Stimulated activated CD8-positive, alpha-beta memory T cell treated with anti-CD3 and anti-CD28 coated beads, Interleukin-12 subunit alpha, Interleukin-12 subunit beta, amount 100 ng/mL, for 24 hours (primary cell): ENCODE data around the gene ZNF438.
"Not testable (repeated sequence)": the region's sequence is repeated elsewhere in the genome, so short reads cannot be mapped to it uniquely, and the experiment has no call there.

ENCODE experiments used
- DNase-seq: peaks from one replicate; pipeline ENCODE4 v3.0.0-alpha.2; 2020; ENCODE audit errors: extremely low read depth

Gene ZNF438

DNA sequence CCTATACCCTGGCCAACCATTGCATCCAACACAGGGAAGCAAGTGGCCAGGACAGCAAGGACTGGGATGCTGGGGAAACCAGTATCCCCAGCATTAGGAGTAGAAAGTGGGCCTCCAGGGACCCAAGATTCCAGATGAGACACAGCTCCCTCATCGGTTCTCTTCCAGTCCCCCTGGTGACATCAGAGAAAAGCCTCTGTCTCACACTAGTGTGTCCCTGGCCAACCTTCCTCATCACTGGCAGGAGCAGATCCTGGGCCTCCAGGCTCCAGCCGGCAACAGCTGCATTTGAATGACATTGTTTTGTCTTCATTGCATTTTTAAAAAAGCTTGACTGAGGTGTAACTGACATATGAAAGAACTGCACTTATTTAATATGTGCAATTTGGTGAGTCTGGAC is 224.8 kb downstream of the ZNF438 start:
- DNase-seq = no peak

DNA sequence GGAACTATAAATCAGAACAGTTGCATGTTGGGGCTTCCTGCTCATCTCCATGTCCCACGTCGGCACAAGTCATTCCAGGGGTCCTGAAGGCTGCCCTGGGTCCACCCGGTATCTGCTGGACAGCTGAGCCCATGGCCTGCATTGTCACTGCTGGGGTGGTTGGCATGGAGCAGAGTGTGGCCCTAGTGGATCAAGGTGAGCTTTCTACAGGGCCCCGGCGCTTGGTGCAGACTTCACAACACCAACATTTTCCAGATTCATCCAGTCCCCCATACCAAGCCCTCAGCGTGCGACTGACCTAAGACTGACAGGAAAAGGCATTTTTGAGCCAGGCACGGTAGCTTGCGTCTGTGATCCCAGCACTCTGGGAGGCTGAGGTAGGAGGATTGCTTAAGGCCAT is 226.6 kb downstream of the ZNF438 start:
- no peak for DNase-seq

DNA sequence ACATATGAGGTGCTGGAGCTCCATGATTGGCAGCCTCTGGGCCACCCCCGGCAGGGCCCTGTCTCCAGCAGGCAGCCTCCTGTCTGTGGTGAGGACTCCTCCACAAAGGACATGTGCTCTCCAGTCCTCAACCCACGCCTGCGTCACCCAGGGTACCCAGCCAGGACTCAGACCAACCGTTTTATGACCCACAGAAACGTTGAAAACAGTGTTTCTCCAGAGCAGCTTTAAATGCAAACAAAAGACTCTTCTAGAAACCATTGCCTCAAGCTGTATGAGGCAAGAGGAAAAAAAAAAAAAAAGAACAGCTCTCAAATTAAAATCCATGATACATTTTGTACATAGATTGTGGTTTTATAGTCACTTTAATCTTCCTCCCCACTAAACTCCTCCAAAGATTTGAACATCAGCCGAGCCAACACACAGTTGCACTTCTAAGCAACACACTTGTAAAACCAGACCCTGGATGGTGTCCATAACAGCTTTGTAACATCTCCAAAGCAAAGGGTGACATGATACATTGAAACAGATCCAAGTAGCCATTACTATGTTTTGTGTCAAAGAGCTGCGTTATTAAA is 227.1 kb downstream of the ZNF438 start:
- DNase-seq = no peak

DNA sequence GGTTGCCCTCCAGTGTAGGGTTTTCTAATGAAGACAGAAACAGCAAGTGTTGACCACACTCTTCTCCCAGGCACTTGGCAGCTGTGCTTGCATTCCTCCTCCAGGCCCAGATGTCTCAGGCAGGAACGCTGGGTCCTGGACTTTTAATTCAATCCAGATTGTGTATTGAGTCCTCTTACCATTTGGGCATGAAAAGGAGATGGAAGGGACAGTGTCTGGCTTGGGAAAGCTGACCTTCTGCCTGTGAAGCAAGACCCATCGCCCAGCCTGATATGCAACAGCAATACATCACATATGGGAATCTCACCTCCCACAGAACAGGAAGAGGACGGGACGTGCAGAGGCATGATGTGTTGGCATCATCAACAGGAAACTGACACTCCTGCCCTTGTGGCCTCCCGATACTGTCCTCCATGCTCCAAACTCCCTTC is 227.8 kb downstream of the ZNF438 start:
- DNase-seq = no peak

DNA sequence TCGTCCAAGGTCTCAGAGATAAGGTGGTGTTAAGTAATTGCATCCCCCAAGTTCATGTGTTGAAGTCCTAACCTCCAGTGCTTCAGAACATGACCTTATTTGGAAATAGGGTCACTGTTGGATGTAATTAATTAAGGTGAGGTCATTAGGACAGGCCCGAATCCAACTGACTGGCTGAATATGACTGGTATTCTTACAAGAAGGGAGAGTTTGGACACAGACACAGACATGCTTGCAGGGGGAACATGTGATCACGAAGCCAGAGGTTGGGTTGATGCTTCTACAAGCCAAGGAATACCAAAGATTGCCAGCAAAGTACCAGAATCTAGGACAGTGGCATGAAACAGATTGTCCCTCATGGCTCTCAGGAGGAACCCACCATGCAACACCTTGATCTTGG is 228.6 kb downstream of the ZNF438 start:
- no peak for DNase-seq

GRCh38 chr10:30800368-30800767 is 231.3 kb downstream of the ZNF438 start:
- no peak for DNase-seq

DNA sequence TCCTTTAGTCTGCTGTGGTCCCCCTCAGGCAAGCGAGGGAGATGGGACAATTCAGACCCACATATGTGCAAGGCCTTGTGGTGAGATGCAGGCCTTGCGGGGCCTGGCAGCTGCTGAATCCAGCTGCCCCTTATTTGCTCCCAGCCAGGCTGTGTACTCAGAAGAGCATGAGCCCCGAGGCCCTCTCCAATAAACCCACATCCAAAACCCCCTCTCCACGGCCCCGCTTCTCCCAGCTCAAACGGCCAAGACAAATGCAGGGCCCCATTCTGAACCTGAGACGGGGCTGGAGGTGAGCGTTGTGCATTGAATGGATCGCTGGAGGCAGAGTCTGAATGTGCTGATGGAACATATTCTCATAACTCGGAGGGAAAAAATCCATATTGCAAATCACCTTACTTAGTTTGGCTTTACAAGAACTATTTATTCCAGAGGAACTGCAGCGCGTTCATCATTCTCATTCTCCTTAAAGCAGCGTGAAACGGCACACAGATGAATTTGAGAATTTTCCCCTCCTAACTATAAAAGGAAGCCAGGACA is 232.9 kb downstream of the ZNF438 start:
- DNase-seq = no peak

DNA sequence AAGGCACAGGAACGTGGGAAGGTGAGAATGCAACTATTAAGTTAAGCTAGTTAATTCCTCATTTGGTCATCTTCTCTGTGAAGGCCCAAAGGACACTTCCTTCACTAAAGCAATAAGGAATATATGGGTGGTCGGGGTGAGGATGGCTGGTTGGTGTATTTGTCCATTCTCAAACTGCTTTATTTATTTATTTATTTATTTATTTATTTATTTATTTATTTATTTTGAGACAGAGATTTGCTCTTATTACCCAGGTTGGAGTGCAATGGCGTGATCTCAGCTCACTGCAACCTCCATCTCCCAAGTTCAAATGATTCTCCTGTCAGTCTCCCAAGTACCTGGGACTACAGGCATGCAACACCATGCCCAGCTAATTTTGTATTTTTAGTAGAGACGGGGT is 236.6 kb downstream of the ZNF438 start:
- not testable (repeated sequence) for DNase-seq
